Activated CD4-positive, CD25-positive, alpha-beta regulatory T cell (primary cell): ENCODE measurements around the gene NCAM1.
"Not testable (repeated sequence)": the region's sequence is repeated elsewhere in the genome, so short reads cannot be mapped to it uniquely, and the experiment has no call there.

ENCODE experiments used
- DNase-seq, 4 experiments: peaks; one replicate each; lab custom pipeline; 2025; lab: John Stamatoyannopoulos, UW

Gene NCAM1

GRCh38 chr11:112961146-112961668 lies at the start of gene NCAM1:
Gene NCAM1, plus strand, starts transcription at chr11:112961420.
- no peak for DNase-seq

GRCh38 chr11:112922606-112923005 lies 38.6 kb upstream of the NCAM1 start:
- no peak for DNase-seq

DNA sequence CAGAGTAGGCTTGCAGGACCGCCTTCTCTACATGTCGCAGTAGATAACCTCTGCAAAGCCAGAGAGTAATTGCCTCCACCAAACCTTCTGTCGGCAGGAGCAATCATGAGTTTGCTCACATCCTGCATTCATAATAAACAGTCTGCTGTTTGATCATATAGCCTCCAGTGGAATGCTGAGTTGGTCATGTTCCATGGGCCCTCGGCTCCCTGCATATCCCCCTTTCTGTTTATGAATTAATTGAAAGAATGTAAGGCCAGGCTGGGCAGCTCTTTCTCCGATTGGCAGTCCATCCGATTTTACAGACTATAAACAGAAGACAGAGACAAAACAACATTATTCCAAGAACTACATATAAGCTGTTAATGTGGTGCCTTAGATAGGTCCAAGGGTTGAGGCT lies 36.4 kb upstream of the NCAM1 start:
- not testable (repeated sequence) for DNase-seq

- DNase-seq, result no peak
These were observed 35.5 kb upstream of the NCAM1 start for GRCh38 chr11:112925516-112926310.

- no peak for DNase-seq
These were observed 33.1 kb upstream of the NCAM1 start for GRCh38 chr11:112928136-112928535.

DNA sequence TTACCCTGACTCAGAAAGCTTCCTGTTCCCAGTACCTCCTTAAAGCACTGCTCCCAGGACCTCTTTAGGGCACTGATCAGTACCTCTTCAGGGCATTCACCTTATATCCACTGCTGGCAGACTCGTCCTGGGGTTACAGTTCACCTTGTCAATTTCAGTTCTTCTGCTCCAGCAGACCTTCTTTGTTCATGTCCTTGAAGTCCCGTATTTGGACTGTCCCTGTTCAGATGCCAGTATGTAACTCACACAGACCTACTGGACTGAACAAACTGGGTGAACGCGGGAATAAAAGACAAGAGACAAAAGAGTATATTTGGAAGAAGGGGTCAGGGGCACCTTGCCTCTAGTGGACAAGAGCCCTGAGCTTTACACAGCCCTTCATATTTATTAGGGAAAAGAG lies 31.8 kb upstream of the NCAM1 start:
- DNase-seq, result no peak

GRCh38 chr11:112931703-112932102 lies 29.5 kb upstream of the NCAM1 start:
- no peak for DNase-seq

DNA sequence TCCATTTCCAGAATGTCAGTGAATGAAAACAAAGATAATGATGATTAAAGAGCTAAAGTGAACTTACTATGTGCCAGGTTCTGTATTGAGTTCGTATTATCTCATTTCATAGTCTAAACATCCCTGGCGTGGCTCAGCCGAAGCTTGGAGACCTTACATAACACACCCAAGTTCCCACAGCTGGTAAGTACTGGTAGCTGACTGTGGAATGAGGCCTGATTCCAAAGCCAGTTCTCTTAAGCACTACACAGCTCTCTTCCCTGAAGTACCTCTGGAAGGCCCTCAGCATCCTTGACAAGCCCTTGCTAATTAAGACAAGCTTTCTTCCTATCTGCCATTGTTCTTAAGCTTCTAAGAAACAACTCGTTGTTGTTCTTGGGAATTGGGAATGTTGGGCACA lies 28.6 kb upstream of the NCAM1 start:
- DNase-seq, result no peak

DNA sequence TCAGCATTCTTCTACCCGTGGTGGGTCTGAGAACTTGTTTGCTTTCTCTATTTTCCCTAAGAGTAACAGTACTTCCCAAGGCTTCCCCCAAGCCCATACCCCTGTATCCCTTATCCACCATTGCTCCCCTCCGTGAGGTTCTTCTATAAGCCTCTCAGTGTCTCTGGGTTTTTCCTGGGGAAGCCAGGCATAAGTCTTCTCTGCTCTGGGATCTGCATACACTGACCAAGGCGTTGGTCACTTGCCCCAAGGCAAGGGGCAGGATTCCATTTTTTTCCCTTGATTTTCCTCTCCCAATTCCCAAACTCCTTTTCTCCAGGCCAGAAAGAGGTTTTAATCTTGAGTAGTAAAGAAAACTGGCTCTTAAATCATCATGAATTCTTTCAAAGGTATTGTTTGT lies 27.2 kb upstream of the NCAM1 start:
- no peak for DNase-seq

GRCh38 chr11:112941104-112941503 lies 20.1 kb upstream of the NCAM1 start:
- no peak for DNase-seq

GRCh38 chr11:112942966-112943643 lies 18.1 kb upstream of the NCAM1 start:
- DNase-seq, result no peak

GRCh38 chr11:112946866-112947265 lies 14.4 kb upstream of the NCAM1 start:
- DNase-seq, result no peak

DNA sequence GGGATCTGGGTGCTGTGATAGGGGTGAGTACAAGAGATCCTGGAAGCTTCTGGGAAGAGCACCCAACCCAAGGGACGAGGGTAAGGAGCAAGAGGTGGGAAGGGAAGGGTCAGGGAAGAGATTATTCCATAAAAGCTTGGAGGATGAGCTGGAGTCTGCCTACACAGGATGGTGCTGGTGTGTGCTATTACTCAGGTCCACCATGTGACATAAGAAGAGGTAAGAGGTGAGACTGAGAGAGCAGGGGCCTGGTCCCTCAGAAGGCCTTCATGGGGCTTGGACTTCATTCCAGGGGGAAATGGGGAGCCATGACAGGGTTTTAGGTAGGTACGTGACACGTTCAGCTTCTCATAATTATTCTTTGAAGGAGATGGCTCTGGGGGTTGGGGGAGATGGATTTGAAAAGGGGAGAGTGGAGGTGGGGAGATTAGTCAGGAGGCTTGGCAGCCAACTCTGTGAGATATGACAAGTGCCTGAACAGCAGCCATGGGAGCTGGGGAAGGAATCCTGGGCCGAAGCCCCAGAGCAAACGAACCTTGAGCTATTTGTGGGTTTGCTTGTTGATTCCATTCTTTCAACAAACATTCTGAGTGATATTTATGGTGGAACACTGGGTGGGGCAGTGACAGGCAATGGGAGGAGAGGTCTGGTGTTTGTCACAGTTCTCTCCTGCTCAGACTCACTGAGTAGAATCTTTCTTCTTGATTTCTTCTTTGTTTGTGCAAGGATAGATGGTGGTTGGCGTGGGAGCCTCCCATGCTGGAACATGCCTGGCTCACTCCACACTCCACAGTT lies 11.2 kb upstream of the NCAM1 start:
- no peak for DNase-seq

GRCh38 chr11:112958670-112959069 lies 2.5 kb upstream of the NCAM1 start:
- no peak for DNase-seq

DNA sequence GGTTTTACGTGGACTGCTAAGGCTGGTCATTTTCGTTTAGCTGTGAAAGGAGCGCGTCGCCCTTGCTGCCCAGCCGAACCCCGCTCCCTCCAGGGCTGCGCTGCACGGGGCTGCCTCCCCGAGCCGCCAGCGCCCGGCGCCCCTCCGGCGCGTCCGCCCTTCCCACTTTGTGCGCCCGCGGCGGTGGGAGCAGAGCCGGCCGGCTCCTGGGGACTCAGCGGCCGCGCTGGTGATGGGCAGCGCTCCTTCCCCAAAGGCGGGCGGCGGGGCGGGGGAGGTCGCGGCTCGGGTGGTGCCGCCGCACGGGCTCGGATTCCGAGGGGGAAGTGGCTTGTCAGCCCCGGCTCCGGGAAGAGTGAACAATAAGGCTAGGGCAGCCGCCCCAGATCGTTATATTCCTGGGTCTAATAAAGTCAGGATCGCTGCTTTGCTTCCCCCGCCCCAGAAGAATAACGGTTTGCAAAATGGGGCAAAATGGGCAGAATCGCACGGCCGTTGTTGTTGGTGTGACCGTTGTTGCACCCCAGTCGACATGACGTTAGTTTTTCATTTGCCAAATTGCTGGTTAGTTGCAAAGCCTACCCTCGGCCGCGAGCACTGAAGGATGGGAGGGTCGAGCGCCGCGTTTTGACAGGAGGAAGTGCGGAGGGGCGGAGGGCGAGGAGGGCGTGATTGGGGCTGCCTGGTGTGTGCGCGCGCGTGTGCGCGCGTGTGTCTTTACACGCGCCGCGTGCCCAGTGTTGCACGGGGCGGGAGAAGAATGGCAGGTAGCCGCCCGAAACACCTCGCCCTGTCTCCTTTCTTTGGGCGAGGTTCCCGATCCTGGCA lies 745 bp downstream of the NCAM1 start:
- no peak for DNase-seq

DNA sequence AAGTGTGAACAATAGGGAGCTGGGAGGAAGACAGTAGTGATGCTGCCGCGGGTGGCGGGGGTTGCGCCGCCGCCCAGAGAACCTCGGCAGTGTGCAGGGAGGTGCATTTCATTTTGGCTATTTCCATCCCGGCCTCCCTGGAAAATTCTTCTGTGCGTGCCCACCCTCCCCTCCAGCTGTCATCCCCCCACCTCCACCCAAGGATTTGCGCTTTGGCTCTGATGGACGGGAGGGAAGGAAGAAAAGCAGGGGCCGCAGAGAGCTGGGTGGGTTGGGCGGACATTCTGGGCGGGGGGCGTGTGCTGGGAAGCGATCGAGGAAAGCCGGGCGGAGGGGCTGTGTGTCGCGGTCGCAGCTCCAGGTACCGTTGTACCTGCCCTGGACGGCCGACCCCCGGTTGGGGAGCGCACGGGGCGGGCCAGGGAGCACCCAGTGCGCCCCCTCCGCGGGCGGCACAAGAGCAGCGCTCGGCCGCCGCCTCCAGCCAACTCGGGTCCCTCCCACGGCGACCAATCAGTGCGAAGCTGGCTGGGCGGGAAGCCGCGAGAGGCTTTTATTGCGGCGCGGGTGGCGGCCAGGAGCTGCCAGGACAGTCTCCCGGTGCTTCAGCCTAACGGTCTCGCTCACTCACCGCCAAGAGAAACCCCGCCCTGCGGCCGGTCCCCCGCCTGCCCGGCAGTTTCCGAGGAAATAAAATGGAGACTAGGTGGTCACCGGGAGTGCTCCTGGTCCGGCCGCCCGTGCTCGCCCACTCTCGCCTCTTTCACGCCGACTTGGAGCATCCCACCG lies 1.6 kb downstream of the NCAM1 start:
- no peak for DNase-seq

DNA sequence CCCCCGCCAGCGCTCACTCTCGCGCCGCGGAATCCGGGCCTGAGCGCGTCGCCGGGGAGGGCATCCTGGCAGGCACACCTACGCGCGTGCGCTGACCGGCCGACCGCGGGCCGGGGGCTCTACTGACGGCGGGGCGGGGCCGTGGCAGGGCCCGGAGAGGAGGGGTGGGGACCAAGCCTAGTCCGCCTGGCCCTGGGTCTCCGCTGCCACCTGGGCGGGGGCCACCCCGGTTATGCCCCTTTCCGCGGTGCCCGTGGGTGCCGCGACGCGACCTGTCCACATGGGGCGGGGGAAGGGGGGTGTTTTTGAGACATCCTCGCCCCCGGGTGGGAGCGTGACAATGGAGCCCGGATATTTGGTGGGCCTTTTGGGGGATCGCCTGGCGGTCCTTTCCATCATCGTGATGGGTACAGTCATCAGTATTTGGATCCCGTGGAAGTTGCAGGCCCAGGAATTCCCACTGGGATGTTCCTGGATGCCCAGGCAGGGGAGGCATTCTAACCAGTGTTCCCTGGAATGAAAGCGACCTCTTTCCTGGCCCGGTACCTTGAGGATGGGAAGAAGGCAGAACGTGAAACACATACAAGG lies 2.2 kb downstream of the NCAM1 start:
- DNase-seq, result no peak

DNA sequence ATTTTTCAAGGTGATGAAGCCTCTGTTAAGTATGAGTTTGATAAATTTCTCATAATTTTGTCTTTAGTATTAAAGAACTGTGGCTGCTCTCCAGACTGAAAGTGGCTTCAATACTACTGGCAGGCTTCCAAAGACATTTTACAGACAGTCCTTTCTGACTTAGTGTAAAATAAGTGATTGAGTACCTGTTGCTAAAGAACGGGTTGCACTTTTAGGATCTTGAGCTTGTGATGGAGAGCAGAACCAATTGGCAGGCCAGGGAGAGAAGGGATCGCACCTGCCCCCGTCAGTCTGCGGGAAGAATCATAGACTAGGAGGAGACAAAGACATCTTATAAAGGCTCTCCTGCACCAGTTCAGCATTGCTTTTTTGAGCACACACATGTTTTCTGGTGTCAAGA lies 4.4 kb downstream of the NCAM1 start:
- DNase-seq, result no peak

DNA sequence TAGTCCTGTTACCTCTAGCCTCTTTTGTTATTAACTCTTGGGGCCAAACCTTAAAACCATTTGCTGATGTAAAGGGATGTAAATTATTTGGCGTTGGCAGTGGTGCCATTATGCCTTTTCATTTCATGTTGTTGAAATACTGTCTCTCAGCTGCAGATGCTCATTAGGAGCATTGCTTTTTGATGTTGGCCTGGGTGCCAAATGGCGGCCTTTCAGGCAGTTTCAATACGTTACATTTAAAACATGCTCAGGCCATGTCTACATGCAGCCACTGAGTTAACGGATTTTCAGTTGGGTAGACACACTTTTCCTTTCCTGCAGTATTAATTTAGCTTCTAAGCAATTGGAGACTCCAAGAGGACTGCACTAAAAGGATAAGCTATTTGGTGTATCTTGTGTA lies 5.3 kb downstream of the NCAM1 start:
- no peak for DNase-seq

- DNase-seq, result no peak
These were observed 5.9 kb downstream of the NCAM1 start for GRCh38 chr11:112967082-112967481.
